ENCODE measurements around the gene FAM135A. TPM values are rescaled to one million over a fixed set of nuclear protein-coding genes. Genes with fewer than 3 reads are reported as not detected.

Gene FAM135A
- total and polyA plus RNA-seq, 9 of the 15 experiments (the other 6 are each of a cell fraction or from before 2014, with no cell fraction given), result 7.4 to 32.9 (median 19.2) TPM

DNA sequence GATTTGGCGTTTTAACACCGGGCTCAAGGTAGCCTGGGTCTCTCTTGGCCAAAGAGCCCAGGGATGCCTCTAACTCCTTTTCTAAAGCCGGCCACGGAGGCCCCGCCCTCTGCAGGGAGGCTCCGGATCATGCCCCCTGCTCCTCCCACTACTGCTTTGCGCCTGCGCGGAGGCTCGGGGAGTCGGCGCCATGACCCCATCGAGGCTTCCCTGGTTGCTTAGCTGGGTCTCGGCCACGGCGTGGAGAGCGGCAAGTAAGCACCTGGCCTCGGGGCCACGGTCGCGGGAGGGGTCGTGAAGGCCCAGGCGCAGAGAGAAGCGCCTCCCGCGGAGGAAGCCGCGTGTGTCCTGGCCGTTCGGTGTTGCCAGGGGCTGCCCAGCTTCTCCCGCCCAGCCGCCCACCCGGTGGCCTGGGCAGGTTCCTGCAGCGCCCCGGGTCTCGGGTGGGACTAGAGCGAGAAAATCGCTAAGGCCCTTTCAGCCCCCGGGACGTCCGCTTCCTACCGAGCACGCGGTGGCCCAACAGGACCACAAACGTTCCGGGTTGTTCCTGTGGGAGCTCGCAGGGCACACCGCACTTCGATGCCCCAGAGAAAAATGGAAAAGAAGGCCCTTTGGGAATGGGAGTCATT lies 153.6 kb downstream of the FAM135A start, which contains the start of gene SDHAF4 (continued):
- TF ChIP-seq, protein P1, sequence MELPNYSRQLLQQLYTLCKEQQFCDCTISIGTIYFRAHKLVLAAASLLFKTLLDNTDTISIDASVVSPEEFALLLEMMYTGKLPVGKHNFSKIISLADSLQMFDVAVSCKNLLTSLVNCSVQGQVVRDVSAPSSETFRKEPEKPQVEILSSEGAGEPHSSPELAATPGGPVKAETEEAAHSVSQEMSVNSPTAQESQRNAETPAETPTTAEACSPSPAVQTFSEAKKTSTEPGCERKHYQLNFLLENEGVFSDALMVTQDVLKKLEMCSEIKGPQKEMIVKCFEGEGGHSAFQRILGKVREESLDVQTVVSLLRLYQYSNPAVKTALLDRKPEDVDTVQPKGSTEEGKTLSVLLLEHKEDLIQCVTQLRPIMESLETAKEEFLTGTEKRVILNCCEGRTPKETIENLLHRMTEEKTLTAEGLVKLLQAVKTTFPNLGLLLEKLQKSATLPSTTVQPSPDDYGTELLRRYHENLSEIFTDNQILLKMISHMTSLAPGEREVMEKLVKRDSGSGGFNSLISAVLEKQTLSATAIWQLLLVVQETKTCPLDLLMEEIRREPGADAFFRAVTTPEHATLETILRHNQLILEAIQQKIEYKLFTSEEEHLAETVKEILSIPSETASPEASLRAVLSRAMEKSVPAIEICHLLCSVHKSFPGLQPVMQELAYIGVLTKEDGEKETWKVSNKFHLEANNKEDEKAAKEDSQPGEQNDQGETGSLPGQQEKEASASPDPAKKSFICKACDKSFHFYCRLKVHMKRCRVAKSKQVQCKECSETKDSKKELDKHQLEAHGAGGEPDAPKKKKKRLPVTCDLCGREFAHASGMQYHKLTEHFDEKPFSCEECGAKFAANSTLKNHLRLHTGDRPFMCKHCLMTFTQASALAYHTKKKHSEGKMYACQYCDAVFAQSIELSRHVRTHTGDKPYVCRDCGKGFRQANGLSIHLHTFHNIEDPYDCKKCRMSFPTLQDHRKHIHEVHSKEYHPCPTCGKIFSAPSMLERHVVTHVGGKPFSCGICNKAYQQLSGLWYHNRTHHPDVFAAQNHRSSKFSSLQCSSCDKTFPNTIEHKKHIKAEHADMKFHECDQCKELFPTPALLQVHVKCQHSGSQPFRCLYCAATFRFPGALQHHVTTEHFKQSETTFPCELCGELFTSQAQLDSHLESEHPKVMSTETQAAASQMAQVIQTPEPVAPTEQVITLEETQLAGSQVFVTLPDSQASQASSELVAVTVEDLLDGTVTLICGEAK (IDR thresholded peaks at IDR 0.05), result peak; percentile 29; the same call in 1 of the 2 replicates
- TF ChIP-seq, protein P1 (CRISPR knock-in tag; IDR thresholded peaks at IDR 0.05), result no peak
- peak; percentile 83 for TF ChIP-seq ZBTB17 (CRISPR knock-in tag; IDR thresholded peaks at IDR 0.05)
- no peak for TF ChIP-seq U2AF2 (optimal IDR thresholded peaks at IDR 0.05; ENCODE audit: low read depth, low read length)
- TF ChIP-seq, protein P2, sequence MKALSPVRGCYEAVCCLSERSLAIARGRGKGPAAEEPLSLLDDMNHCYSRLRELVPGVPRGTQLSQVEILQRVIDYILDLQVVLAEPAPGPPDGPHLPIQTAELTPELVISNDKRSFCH (CRISPR knock-in tag; IDR thresholded peaks at IDR 0.05), result no peak
- TF ChIP-seq, protein P2 (tag; IDR thresholded peaks at IDR 0.05), result no peak
- no peak for TF ChIP-seq FOXJ2 (tag; IDR thresholded peaks at IDR 0.05)
- TF ChIP-seq OTX1 (CRISPR knock-in tag; IDR thresholded peaks at IDR 0.05), result no peak
- TF ChIP-seq, protein P3, sequence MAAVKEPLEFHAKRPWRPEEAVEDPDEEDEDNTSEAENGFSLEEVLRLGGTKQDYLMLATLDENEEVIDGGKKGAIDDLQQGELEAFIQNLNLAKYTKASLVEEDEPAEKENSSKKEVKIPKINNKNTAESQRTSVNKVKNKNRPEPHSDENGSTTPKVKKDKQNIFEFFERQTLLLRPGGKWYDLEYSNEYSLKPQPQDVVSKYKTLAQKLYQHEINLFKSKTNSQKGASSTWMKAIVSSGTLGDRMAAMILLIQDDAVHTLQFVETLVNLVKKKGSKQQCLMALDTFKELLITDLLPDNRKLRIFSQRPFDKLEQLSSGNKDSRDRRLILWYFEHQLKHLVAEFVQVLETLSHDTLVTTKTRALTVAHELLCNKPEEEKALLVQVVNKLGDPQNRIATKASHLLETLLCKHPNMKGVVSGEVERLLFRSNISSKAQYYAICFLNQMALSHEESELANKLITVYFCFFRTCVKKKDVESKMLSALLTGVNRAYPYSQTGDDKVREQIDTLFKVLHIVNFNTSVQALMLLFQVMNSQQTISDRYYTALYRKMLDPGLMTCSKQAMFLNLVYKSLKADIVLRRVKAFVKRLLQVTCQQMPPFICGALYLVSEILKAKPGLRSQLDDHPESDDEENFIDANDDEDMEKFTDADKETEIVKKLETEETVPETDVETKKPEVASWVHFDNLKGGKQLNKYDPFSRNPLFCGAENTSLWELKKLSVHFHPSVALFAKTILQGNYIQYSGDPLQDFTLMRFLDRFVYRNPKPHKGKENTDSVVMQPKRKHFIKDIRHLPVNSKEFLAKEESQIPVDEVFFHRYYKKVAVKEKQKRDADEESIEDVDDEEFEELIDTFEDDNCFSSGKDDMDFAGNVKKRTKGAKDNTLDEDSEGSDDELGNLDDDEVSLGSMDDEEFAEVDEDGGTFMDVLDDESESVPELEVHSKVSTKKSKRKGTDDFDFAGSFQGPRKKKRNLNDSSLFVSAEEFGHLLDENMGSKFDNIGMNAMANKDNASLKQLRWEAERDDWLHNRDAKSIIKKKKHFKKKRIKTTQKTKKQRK (IDR thresholded peaks at IDR 0.05; ENCODE audit: borderline replicate concordance, low read depth, low read length), result no peak
- no peak for TF ChIP-seq HNRNPH1 (optimal IDR thresholded peaks at IDR 0.05; ENCODE audit: low read depth, low read length)
- TF ChIP-seq SRSF1 (IDR thresholded peaks at IDR 0.05; ENCODE audit: low read depth, low read length), result no peak
- TF ChIP-seq, protein P4, sequence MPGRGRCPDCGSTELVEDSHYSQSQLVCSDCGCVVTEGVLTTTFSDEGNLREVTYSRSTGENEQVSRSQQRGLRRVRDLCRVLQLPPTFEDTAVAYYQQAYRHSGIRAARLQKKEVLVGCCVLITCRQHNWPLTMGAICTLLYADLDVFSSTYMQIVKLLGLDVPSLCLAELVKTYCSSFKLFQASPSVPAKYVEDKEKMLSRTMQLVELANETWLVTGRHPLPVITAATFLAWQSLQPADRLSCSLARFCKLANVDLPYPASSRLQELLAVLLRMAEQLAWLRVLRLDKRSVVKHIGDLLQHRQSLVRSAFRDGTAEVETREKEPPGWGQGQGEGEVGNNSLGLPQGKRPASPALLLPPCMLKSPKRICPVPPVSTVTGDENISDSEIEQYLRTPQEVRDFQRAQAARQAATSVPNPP (IDR thresholded peaks at IDR 0.05; ENCODE audit: borderline replicate concordance, insufficient read depth, insufficient read length), result no peak
- no peak for TF ChIP-seq ZNF121 (CRISPR knock-in tag; conservative IDR thresholded peaks at IDR 0.05)
- TF ChIP-seq NR2F6 (CRISPR knock-in tag; IDR thresholded peaks at IDR 0.05), result no peak
- TF ChIP-seq NCOA6 (IDR thresholded peaks at IDR 0.05), result no peak
